Hepatocyte (in vitro differentiated cells): Measurements from ENCODE around the gene ZDHHC22. TPM values are rescaled to one million over a fixed set of nuclear protein-coding genes. Genes with fewer than 3 reads are reported as not detected.

Experiments
- DNase-seq: peaks from one replicate; pipeline ENCODE4 v3.0.0-alpha.2; 2016; ENCODE audit warnings: low spot score
- H2AFZ ChIP-seq: fragments of 200-600 bp; sonication (generic); 2 replicates; pipeline ENCODE4 v1.6.0; 2016; ENCODE audit warnings: antibody characterized with exemption, mild to moderate bottlenecking
- H3K27ac ChIP-seq: fragments of 200-600 bp; sonication (generic); 2 replicates; pipeline ENCODE4 v1.5.1; 2016; ENCODE audit warnings: mild to moderate bottlenecking
- H3K27me3 ChIP-seq: fragments of 200-600 bp; sonication (generic); 2 replicates; pipeline ENCODE4 v1.6.1; 2016
- H3K36me3 ChIP-seq: fragments of 200-600 bp; sonication (generic); replicated peaks from 2 replicates; pipeline ENCODE4 v1.5.1; 2016; ENCODE audit warnings: low read depth; ENCODE audit not compliant: insufficient read depth
- H3K4me1 ChIP-seq: fragments of 200-600 bp; sonication (generic); 2 replicates; pipeline ENCODE4 v1.5.1; 2016; ENCODE audit warnings: mild to moderate bottlenecking, moderate library complexity; ENCODE audit not compliant: insufficient read depth
- H3K4me2 ChIP-seq: fragments of 200-600 bp; sonication (generic); 2 replicates; pipeline ENCODE4 v1.6.0; 2016
- H3K4me3 ChIP-seq: fragments of 200-600 bp; sonication (generic); 2 replicates; pipeline ENCODE4 v1.5.1; 2016; ENCODE audit warnings: mild to moderate bottlenecking
- H3K79me2 ChIP-seq: fragments of 200-600 bp; sonication (generic); 2 replicates; pipeline ENCODE4 v1.6.0; 2017; ENCODE audit warnings: mild to moderate bottlenecking
- H3K9me2 ChIP-seq: fragments of 200-600 bp; sonication (generic); replicated peaks from 2 replicates; pipeline ENCODE4 v1.6.0; 2017; ENCODE audit warnings: mild to moderate bottlenecking; ENCODE audit not compliant: insufficient read depth
- H3K9me3 ChIP-seq: fragments of 200-600 bp; sonication (generic); 2 replicates; pipeline ENCODE4 v1.5.1; 2016; ENCODE audit warnings: low read depth, mild to moderate bottlenecking
- H4K20me1 ChIP-seq: fragments of 200-600 bp; sonication (generic); 2 replicates; pipeline ENCODE4 v1.6.0; 2016; ENCODE audit warnings: mild to moderate bottlenecking; ENCODE audit not compliant: insufficient read depth, poor library complexity, severe bottlenecking
- CTCF ChIP-seq: fragments of 200-600 bp; sonication (generic); IDR thresholded peaks from 2 replicates; pipeline ENCODE4 v1.5.1; 2016; ENCODE audit warnings: antibody characterized with exemption, mild to moderate bottlenecking; ENCODE audit not compliant: poor library complexity
- EZH2 ChIP-seq: fragments of 200-600 bp; sonication (generic); IDR thresholded peaks from 2 replicates; pipeline ENCODE4 v1.6.1; 2016; ENCODE audit warnings: antibody characterized with exemption, mild to moderate bottlenecking, borderline replicate concordance
- EZH2phosphoT487 ChIP-seq: fragments of 200-600 bp; sonication (generic); IDR thresholded peaks from one replicate; pipeline ENCODE4 v1.6.1; 2018; ENCODE audit warnings: antibody characterized with exemption, mild to moderate bottlenecking, low read depth, moderate library complexity; ENCODE audit not compliant: unreplicated experiment, severe bottlenecking
- WGBS: methylation state at CpG from one replicate; pipeline ENCODE4 v1.1.6; 2016; ENCODE audit warnings: low lambda C conversion rate; ENCODE audit errors: missing lambda C conversion rate; 5-methylcytosine and 5-hydroxymethylcytosine counted together
- polyA plus RNA-seq: library from polyadenylated mRNA; unstranded; fragments of >200 nt; fragmentation: Nextera tagmentation; extraction: Ambion mirVana; gene quantifications from 2 replicates; pipeline ENCODE4 v1.2.1, GENCODE V29; 2016
- total RNA-seq: library from RNA; depleted of rRNA; stranded (reverse); fragments of >200 nt; gene quantifications from 2 replicates; pipeline ENCODE4 v1.2.3, GENCODE V29; 2014

The ZDHHC22 gene
- total and polyA plus RNA-seq, 2 experiments from 2014 or later, result not detected

GRCh38 chr14:77124345-77125280 lies 17.0 kb downstream of the ZDHHC22 start:
- Histone ChIP-seq H2AFZ (peak overlapping the region; percentile 86), H3K36me3 (no peaks in the 10 kb centered on the region), H3K4me1 (peaks cover 21% of the 10 kb centered on the region), H3K4me3 (peak overlapping the region; percentile 64), H4K20me1 (no peaks in the 10 kb centered on the region), H3K4me2 (peak overlapping the region; percentile 98), H3K9me2 (no peaks in the 10 kb centered on the region), H3K27me3 (peaks cover 36% of the 10 kb centered on the region), H3K9me3 (no peaks in the 10 kb centered on the region), H3K79me2 (no peaks in the 10 kb centered on the region), H3K27ac (no peak overlapping the region)
- 8% methylated on average over 71 of the region's 73 CpGs for WGBS
- peak; percentile 78 for DNase-seq
- peak; percentile 39 for TF ChIP-seq CTCF
- no peak for TF ChIP-seq EZH2
- TF ChIP-seq EZH2phosphoT487, result no peak

GRCh38 chr14:77123381-77124325 lies 17.9 kb downstream of the ZDHHC22 start:
- peak overlapping the region; percentile 44 for H3K27ac ChIP-seq
- H3K4me1 ChIP-seq, result peaks cover 21% of the 10 kb centered on the region
- no peaks in the 10 kb centered on the region for H3K9me3 ChIP-seq
- no peak overlapping the region for H2AFZ ChIP-seq
- WGBS, result 72% methylated on average over 9 of the region's 9 CpGs
- H3K4me2 ChIP-seq, result peak overlapping the region; percentile 98
- H3K36me3 ChIP-seq, result no peaks in the 10 kb centered on the region
- H3K27me3 ChIP-seq, result peaks cover 34% of the 10 kb centered on the region
- H3K79me2 ChIP-seq, result no peaks in the 10 kb centered on the region
- peak; percentile 86 for DNase-seq
- no peaks in the 10 kb centered on the region for H4K20me1 ChIP-seq
- no peak overlapping the region for H3K4me3 ChIP-seq
- TF ChIP-seq EZH2 (no peak), EZH2phosphoT487 (no peak), CTCF (no peak)
- H3K9me2 ChIP-seq, result no peaks in the 10 kb centered on the region

GRCh38 chr14:77122526-77123125 lies 19.0 kb downstream of the ZDHHC22 start:
- WGBS, result 92% methylated on average over 6 of the region's 6 CpGs
- peaks cover 21% of the 10 kb centered on the region for H3K4me1 ChIP-seq
- no peak overlapping the region for H3K4me2 ChIP-seq
- no peaks in the 10 kb centered on the region for H3K36me3 ChIP-seq
- no peaks in the 10 kb centered on the region for H4K20me1 ChIP-seq
- no peak for DNase-seq
- TF ChIP-seq EZH2phosphoT487 (no peak), EZH2 (no peak), CTCF (no peak)
- peak overlapping the region; percentile 44 for H3K27ac ChIP-seq
- H3K79me2 ChIP-seq, result no peaks in the 10 kb centered on the region
- H2AFZ ChIP-seq, result no peak overlapping the region
- H3K9me2 ChIP-seq, result no peaks in the 10 kb centered on the region
- H3K9me3 ChIP-seq, result no peaks in the 10 kb centered on the region
- H3K4me3 ChIP-seq, result no peak overlapping the region
- H3K27me3 ChIP-seq, result peaks cover 29% of the 10 kb centered on the region
